Lung (tissue), 12 donors: ENCODE results near the gene RAB3A. TPM values are rescaled to one million over a fixed set of nuclear protein-coding genes. Genes with fewer than 3 reads are reported as not detected.
A peak's percentile ranks its signal among the peaks of the same experiment; 100 is the strongest.

Source experiments
- ATAC-seq: fragments of 200-7000 bp; cut with Tn5 transposase; one replicate; pipeline ENCODE4 v1.9.1; 2020; ENCODE audit warnings: moderate number of reproducible peaks; ENCODE audit not compliant: insufficient read depth, low FRiP score
- DNase-seq, 3 donors: peaks; one replicate each; pipeline ENCODE4 v3.0.0-alpha.2; 2013 to 2017
- H3K27ac ChIP-seq, 2 donors: one replicate each; pipeline ENCODE4 v1.5.1; 2013; ENCODE audit warnings: mild to moderate bottlenecking in 2 of 2, moderate library complexity in 2 of 2, control low read depth in 1 of 2, inconsistent platforms in 1 of 2, low read depth in 1 of 2, low read length in 1 of 2
- H3K27me3 ChIP-seq, 3 donors: one replicate each; pipeline ENCODE4 v1.5.1; 2013; ENCODE audit warnings: low read length in 2 of 3; ENCODE audit not compliant: control insufficient read depth in 3 of 3, insufficient read depth in 3 of 3
- H3K36me3 ChIP-seq, 4 donors: one replicate each; pipeline ENCODE4 v1.5.1; 2013; ENCODE audit warnings: low read length in 4 of 4, mild to moderate bottlenecking in 1 of 4, moderate library complexity in 1 of 4; ENCODE audit not compliant: control insufficient read depth in 4 of 4, insufficient read depth in 4 of 4
- H3K4me1 ChIP-seq, 5 donors: one replicate each; pipeline ENCODE4 v1.5.1; 2013; ENCODE audit warnings: low read length in 5 of 5, mild to moderate bottlenecking in 2 of 5, moderate library complexity in 1 of 5; ENCODE audit not compliant: control insufficient read depth in 5 of 5, insufficient read depth in 5 of 5
- H3K4me3 ChIP-seq: one replicate; pipeline ENCODE4 v1.5.1; 2013; ENCODE audit warnings: mild to moderate bottlenecking, control low read depth, moderate library complexity
- H3K9ac ChIP-seq, 2 donors: one replicate each; pipeline ENCODE4 v1.5.1; 2013; ENCODE audit warnings: low read length in 2 of 2, control low read depth in 1 of 2; ENCODE audit not compliant: insufficient read depth in 1 of 2
- H3K9me3 ChIP-seq, 4 donors: one replicate each; pipeline ENCODE4 v1.5.1; 2013; ENCODE audit warnings: low read length in 3 of 4, mild to moderate bottlenecking in 1 of 4, moderate library complexity in 1 of 4; ENCODE audit not compliant: control insufficient read depth in 4 of 4, insufficient read depth in 3 of 4
- WGBS, 2 donors: extraction: QIAGEN DNeasy Blood & Tissue Kit; methylation state at CpG; one replicate each; pipeline ENCODE4 v1.1.7; 2013; 5-methylcytosine and 5-hydroxymethylcytosine counted together
- polyA plus RNA-seq, 2 donors: library from polyadenylated mRNA; stranded (reverse); fragments of 200-250 nt; gene quantifications; one replicate each; pipeline ENCODE4 v1.2.1, GENCODE V29; 2013
- total RNA-seq, 2 donors: library from RNA; depleted of rRNA in 1 of 2; stranded (reverse); fragments of >200 nt in 1 of 2; gene quantifications; one replicate each; pipeline ENCODE4 v1.2.1, GENCODE V29; 2014 to 2021
- TF ChIP-seq, protein P1 (sequence below): IDR thresholded peaks from 2 replicates; pipeline ENCODE4 v1.5.1; 2012; ENCODE audit warnings: mild to moderate bottlenecking; ENCODE audit errors: control extremely low read depth, extremely low read depth
- donor health status: control.
- donor health status: control.
- donor health status: Bipolar disorder and iron deficiency.
- donor health status: healthy.
- donor health status: DM: yes; HTN: yes; CAD: no.

Gene RAB3A
- total and polyA plus RNA-seq, 4 donors, result 1.1 to 6.7 (median 2.3) TPM

DNA sequence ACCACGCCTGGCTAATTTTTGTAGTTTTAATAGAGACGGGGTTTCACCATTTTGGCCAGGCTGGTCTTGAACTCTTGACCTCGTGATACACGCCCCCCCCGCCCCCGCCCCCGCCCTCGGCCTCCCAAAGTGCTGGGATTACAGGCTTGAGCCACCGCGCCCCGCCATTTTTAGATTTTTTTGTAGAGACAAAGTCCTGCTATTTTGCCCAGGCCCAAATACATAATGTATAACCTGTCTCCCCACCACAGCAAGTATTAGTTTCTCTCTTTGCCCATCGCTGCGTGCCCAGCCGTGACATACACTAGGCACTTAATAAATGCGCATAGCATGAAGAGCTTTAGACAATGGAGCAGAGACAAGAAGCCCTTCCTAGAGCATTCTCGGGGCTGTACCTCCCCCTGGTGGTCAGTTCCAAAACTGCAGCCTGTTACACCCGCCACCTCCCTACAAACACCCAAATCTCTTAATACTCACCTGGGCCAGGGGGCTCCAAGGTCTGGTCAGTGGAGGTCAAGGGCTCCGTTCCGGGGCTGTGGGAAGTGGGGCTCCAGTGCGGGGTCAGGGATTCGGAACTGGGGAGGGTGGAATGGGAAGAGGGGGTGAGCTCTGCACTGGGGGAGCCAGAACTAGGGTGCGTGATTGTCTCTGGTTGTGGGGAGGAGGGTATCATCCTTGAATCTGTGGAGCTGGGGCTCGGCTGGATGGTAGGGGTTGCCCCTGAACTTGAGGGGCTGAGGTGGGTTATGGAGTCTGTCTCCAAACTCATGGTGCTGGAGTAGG lies 47.9 kb upstream of the RAB3A start:
- no peak overlapping the region for H3K9ac ChIP-seq
- H3K27ac ChIP-seq, result no peak overlapping the region
- H3K4me1 ChIP-seq, result peaks cover 0 to 4% (median 0%) of the 10 kb centered on the region in 5 donors
- H3K27me3 ChIP-seq, result no peaks in the 10 kb centered on the region
- peaks cover 0 to 3% (median 0%) of the 10 kb centered on the region in 4 donors for H3K9me3 ChIP-seq
- WGBS, 2 donors, result 15 to 22% methylated on average over 18 to 23 of the region's 23 CpGs
- DNase-seq (peak; percentile 77 to 82 (median 77)), ATAC-seq (no peak)
- H3K4me3 ChIP-seq, result no peak overlapping the region
- TF ChIP-seq, protein P1, sequence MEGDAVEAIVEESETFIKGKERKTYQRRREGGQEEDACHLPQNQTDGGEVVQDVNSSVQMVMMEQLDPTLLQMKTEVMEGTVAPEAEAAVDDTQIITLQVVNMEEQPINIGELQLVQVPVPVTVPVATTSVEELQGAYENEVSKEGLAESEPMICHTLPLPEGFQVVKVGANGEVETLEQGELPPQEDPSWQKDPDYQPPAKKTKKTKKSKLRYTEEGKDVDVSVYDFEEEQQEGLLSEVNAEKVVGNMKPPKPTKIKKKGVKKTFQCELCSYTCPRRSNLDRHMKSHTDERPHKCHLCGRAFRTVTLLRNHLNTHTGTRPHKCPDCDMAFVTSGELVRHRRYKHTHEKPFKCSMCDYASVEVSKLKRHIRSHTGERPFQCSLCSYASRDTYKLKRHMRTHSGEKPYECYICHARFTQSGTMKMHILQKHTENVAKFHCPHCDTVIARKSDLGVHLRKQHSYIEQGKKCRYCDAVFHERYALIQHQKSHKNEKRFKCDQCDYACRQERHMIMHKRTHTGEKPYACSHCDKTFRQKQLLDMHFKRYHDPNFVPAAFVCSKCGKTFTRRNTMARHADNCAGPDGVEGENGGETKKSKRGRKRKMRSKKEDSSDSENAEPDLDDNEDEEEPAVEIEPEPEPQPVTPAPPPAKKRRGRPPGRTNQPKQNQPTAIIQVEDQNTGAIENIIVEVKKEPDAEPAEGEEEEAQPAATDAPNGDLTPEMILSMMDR, result peak; percentile 97
- H3K36me3 ChIP-seq, result peaks cover 0 to under 1% (median 0%) of the 10 kb centered on the region in 4 donors

DNA sequence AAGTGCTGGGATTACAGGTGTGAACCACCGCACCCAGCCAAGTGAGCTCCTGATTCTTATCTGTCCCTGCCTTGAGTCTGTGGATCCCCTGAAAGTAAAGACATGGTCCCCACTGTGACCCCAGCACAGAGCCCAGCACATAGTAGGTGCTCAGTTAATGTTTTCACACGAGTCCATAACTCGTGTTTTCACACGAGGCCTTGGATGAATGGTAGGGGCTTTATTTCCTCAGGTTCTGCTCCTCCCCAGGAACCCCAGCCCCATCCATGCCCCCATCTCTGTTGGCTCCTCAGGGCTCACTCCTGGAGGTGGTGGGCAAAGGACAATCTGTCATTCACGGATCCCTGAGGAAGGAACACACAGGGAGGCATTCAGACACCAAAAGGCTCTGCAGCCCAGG lies 46.0 kb upstream of the RAB3A start:
- ATAC-seq (no peak), DNase-seq (no peak)
- H3K27me3 ChIP-seq, result no peaks in the 10 kb centered on the region
- no peak overlapping the region for H3K27ac ChIP-seq
- WGBS, 2 donors, result 82 to 92% methylated on average over 5 of the region's 5 CpGs
- H3K9ac ChIP-seq, result no peak overlapping the region
- no peak overlapping the region for H3K4me3 ChIP-seq
- no peaks in the 10 kb centered on the region for H3K36me3 ChIP-seq
- TF ChIP-seq, protein P1, result no peak
- peaks cover 0 to 3% (median 0%) of the 10 kb centered on the region in 4 donors for H3K9me3 ChIP-seq
- peaks cover 0 to 4% (median 0%) of the 10 kb centered on the region in 5 donors for H3K4me1 ChIP-seq

DNA sequence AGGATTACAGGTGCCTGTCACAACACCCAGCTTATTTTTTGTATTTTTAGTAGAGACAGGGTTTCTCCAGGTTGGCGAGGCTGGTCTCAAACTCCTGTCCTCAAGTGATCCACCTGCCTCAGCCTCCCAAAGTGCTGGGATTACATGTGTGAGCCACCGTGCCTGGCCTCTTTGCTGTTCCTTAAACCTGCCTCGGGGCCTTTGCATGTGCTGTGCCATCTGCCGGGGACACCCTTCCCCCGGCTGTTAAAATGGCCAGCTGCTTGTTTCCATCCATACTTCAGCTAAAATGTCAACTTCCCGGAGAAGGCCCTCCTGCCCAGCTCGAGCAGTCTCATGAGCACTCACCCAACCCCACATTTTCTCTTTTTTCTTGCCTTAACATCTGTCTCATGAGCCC lies 41.5 kb upstream of the RAB3A start:
- ATAC-seq (no peak), DNase-seq (no peak)
- Histone ChIP-seq H3K9me3 (peaks cover 0 to 1% (median 0%) of the 10 kb centered on the region in 4 donors), H3K9ac (no peak overlapping the region), H3K4me3 (no peak overlapping the region), H3K4me1 (peaks cover 0 to 4% (median 3%) of the 10 kb centered on the region in 5 donors), H3K27ac (no peak overlapping the region), H3K36me3 (no peaks in the 10 kb centered on the region), H3K27me3 (no peaks in the 10 kb centered on the region)
- TF ChIP-seq, protein P1, result no peak
- WGBS, 2 donors, result 71 to 76% methylated on average over 7 of the region's 7 CpGs
